Fibroblast of mammary gland (primary cell): ENCODE results near the gene GASK1A.

Source experiments
- DNase-seq: peaks from one replicate; pipeline ENCODE4 v3.0.0-alpha.2; 2010; ENCODE audit warnings: low read depth
- H3K4me3 ChIP-seq: 2 replicates; pipeline ENCODE4 v1.5.1; 2011; ENCODE audit warnings: low read depth, mild to moderate bottlenecking, low read length, moderate library complexity; ENCODE audit not compliant: control insufficient read depth
- CTCF ChIP-seq: conservative IDR thresholded peaks from 2 replicates; pipeline ENCODE4 v1.5.1; 2011; ENCODE audit warnings: low read depth, low read length, inconsistent platforms; ENCODE audit not compliant: control insufficient read depth, insufficient read depth

GASK1A gene

GRCh38 chr3:42980909-42981308 lies 1.8 kb downstream of the GASK1A start:
- no peak for DNase-seq
- H3K4me3 ChIP-seq, result no peak overlapping the region
- no peak for TF ChIP-seq CTCF

DNA sequence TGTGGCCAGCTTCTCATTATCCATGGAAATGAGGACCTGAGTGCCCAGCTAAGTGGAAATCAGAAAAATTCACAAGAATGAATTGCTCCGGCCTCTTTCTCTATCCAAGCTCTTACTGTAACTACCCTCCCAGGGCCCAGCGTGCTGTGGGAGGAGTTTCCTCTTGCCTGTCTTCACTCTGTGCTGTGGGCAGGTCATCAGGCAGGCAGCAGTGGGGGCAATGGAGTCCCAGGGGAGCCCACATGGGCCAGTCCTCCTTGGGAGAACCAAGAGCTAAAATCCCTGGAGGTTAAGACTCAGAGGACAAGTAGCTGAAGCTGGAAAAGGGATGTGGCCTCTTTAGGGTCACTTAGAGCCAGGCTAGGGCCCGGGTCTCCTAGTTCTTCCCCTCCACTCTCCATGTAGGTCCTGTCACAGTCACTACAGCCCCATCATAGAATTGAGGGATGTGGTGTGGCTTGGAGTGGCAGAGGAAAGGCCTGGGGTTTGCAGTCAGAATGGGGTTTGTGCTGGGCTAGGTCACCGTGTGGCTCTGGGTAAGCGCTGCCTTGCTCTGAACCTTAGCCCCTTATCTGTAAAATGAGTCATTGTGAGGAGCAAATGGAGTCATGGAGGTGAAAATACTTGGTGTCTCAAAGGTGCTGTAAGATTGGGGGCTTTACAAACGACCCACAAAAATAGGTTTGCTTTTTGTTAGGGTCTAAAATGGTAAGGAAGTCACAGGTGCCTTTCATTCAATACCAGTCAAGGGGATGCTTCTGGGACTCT lies 3.7 kb downstream of the GASK1A start:
- TF ChIP-seq CTCF, result no peak
- no peak for DNase-seq
- no peak overlapping the region for H3K4me3 ChIP-seq

- TF ChIP-seq CTCF, result no peak
- no peak for DNase-seq
- no peak overlapping the region for H3K4me3 ChIP-seq
These were observed 4.8 kb downstream of the GASK1A start for GRCh38 chr3:42983927-42984326.

- no peak for DNase-seq
- no peak overlapping the region for H3K4me3 ChIP-seq
- no peak for TF ChIP-seq CTCF
These were observed 5.6 kb downstream of the GASK1A start for GRCh38 chr3:42984701-42985100.

- no peak for TF ChIP-seq CTCF
- no peak overlapping the region for H3K4me3 ChIP-seq
- DNase-seq, result no peak
These were observed 9.0 kb downstream of the GASK1A start for GRCh38 chr3:42988097-42988496.

DNA sequence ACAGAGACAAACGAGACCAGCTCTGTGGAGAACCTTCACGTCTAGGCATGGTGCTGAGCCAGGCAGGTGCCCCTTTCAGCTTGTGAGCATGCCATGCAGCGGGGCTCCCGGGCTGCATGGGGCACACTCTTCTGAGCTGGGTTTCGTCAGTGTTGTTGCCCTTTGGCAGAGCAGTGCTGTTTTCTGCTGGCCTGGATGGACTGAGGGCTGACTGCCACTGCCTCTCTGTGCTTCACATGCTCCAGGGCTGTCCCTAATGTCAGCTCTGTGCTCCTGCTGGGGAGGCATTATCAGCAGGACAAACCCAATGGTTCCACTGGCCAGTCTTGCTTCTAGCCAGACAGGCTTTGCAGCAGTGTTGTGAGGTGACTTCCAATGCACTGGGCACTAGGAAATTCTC lies 9.5 kb downstream of the GASK1A start:
- TF ChIP-seq CTCF, result no peak
- DNase-seq, result no peak
- H3K4me3 ChIP-seq, result no peak overlapping the region
